GM18909 (cell line): ENCODE results near the gene ZFAND5.

Experiments used
- ATAC-seq: cut with Tn5 transposase; IDR thresholded peaks from one replicate; pipeline ENCODE4 v1.9.1; 2021; ENCODE audit warnings: mild to moderate bottlenecking; ENCODE audit not compliant: unreplicated experiment, poor library complexity

The ZFAND5 gene, protein sequence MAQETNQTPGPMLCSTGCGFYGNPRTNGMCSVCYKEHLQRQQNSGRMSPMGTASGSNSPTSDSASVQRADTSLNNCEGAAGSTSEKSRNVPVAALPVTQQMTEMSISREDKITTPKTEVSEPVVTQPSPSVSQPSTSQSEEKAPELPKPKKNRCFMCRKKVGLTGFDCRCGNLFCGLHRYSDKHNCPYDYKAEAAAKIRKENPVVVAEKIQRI

DNA sequence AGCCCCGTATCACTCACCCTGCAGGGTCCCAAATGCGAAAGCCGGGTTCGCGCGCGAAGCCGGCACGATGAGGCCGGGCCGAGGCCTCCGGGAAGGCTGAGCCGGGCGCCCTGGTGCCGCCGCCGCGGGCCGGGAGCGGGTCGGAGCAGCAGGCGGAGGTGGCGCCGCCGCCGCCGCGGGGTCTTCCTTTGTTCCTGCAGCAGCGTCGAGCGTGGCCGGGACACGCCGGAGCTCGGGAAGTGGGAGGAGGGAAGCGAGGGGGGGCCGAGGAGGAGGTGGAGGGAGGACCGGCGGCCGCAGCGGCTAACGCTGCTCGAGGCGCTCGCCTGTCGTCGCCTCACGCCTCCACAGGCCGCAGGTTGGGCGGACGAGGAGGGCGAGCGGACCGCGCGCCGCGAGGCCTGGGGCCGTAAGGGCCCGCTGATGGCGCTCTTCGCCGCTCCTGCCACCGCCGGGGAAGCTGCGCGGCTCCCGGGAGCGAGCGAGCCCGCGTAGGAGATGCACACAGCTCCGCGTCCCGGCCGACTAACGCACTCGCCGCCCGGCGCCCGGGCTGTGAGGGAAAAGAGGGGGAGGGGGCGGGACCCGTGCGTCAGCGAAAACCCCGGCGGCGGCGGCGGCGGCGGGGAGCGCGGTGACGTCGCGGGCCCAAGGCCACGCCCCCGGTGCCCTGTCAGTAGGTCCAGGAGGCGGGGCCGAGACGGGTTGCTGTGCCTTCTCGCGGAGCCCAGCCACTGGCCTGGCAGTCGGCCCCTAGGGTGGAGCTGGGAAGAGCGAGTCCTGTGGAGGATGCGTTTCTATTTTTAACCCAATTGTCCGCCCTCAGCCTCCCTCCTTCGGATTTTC, at the start of gene ZFAND5:
ZFAND5 (minus strand) TSS at position 530 of the 846 bp plus-strand sequence. CDS start 4,430 bp downstream, outside the sequence.
- ATAC-seq, result peak; percentile 89

DNA sequence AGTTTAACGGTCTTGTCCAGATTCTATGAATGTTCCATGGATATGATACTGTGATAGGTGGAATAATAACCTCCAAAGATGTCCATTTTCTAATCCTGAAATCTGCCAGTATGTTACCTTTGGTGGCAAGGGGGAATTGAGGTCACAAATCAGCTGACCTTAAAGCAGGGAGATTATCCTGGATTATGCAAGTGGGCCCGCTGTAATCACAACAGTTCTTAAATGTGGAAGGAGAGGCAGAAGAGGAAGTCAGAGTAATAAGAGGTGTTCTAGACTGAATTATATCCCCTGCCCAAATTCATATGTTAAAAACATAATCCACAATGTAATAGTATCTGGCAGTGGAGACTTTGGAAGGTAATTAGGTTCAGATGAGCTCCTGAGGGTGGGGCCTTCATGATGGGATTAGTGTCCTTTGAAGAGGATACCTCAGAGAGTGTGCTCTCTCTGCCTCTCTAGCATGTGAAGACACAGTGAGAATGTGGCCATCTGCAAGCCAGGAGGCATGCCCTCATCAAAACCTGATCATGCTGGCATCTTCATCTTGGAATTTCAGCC, 47.6 kb upstream of the ZFAND5 start:
- ATAC-seq, result no peak

DNA sequence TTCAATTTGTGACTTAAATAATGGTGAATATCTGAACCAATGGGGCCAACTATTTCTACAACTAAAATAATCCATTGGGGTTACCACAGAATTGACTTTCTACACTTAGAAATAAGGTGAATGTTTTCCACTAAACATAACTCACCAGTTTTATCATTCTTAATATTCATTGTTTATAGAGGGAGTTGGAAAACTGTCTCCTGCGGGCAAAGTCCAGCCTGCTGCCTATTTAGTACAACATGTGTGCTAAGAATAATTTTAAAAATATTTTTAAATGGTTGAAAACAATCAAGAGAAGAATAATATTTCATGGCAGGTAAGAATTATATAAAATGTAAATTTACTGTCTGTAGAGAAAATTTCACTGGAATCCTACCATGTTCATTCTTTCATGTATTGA, 45.2 kb upstream of the ZFAND5 start:
- no peak for ATAC-seq

DNA sequence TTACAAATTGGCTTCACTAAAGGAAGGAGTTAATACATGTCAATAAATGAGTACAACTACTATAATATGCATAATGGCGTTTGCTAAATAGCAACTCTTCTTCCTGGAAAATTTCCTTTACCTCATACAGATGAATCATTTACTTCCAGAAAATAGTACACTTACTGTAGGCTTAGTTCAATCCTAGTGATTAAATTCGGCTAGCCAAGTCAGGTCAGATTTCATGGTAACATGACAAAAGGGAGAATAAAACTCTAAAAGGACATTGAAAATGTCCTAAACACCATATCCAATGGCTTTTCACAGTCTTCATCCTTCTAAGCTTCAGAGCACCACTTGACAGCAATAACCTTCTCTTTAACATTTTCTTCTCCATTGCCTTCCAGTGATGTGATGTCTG, 42.1 kb upstream of the ZFAND5 start:
- ATAC-seq, result no peak

DNA sequence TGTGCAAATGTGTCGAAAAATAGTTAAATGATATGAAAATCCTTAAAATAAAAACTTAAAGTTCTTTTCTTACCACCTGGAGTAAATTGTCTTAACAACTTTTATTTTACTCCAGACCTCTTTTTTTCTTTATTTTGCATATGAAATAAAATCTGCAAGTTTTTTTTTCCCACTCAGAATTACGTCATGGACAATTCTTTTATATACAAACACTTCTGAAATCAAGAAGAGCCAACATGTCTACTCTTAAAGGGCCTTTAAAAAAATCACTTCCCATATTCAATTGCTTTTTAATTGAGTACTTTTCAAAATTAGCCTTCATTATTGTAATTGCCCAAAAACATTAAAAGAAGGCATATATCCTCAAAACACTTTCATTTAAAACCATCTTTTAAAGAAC, 37.7 kb upstream of the ZFAND5 start:
- no peak for ATAC-seq

DNA sequence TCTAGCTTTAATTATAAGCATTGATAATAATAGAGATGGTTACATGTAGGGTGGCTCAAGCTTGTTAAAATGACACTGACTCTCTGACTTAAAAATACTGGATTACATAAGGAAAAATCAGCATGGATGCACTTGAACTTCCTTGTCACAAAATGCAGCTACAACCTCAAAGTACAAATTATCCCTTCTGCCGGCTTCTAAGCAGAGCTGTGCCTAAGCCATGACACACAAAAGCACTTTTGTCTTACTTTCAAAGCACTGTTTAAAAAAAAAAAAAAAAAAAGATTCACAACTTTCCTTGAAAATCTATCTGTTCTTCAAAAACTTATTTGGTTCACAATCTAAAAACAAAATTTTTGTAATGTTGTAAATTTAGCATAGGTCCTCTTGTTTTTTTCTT, 36.4 kb upstream of the ZFAND5 start:
- ATAC-seq, result no peak

DNA sequence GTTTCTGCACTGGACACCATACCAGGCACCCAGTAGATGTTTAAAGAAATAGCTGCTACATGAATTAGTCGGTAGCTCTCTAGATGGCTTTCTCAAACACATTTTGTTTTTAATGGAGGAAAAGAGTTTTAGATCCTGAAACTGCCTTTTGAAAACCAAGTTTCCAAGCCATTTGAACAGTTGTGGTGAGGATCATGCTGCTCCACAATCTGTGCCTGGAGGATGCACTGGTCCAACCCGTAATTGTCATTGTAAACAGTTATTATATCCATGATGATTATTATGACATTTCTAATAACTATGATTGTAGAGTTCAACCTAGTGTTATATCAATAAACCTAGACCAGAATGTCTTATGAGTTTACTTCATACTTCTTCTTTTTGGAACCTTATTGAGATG, 35.9 kb upstream of the ZFAND5 start:
- ATAC-seq, result no peak

DNA sequence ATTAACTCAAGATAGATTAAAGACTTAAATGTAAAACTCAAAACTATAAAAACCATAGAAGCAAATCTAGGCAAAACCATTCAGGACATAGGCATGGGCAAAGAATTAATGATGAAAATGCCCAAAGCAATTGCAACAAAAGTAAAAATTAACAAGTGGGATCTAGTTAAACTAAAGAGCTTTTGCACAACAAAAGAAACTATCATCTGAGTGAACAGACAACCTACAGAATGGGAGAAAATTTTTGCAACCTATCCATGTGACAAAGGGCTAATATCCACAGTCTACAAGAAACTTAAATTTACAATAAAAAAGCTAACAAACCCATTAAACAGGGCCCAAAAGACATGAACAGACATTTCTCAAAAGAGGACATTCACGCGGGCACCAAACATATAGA, 34.4 kb upstream of the ZFAND5 start:
- ATAC-seq, result no peak

DNA sequence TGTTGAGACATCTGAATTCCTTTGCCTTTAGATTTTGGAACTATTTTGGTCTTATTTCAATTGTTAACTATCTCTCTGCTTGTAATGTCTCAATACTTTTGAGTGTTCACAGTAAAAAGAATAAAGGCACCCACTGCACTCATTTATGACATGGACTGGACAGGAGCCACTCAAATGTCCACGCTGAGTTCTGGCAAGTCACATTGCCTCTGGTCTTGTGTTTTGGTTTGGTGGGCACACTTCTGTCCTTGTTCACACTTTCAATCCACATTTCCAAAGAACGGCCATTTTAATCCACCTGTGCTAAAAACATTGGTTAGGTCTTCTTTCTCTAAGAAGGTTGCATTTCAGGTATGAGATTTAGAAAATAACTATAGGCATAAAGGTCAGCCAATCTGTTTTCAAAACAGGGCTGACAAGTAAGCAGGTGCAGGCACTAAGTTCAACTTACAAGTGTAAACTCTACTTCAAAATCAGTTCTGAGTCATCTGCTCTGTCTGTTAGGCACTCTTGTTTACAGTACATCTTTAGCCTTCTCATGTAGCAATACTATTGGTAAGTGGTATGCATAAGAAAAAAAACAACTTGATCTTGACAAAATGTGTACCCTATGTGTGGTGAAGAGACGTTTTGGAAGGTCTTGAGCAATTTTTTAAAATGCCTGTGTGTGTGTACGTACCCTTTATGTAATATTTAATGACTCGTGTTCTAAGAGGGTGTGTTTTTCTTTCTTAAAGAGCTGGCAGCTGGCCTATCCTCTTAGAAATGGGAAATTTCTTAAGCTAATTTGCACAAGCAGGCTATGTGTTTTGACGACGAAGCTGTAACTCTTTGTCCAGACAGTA, 31.5 kb upstream of the ZFAND5 start:
- ATAC-seq, result no peak

DNA sequence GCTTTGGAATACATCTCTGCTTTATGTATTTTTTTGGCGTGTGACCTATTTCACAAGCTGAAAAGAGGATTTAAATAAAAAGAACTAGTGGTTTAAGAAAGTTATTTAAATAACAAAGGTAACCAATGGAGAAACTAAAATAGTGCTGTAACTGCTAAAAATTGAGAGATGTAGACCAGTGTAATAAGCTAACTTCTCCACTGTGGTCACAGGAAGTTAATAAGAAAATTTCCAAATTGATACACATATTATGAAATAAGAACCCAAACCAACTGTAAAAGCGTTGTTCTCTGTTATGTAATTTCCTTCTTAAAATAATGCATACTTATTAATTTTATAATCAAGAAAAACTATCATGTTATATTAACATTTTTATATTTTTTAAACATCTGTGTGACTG, 29.1 kb upstream of the ZFAND5 start:
- ATAC-seq, result no peak

DNA sequence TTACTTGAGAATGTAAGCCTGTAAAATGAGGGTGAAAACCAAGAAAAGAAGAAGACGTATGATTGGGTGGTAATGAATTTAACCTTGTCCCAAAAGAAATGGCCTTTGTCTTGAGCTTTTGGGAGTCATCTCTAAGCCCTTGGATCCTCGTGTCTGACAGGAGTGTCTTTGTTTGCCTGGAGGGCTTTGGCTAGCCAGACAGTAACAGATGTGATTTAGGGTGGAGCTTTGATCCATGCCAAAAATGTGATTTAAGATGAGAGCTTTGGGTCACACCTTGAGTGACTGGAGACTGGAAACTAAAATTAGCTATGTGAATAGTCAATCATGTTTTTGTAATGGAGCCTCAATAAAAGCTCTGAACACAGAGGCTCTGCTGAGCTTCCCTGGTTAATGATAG, 25.9 kb upstream of the ZFAND5 start:
- no peak for ATAC-seq

DNA sequence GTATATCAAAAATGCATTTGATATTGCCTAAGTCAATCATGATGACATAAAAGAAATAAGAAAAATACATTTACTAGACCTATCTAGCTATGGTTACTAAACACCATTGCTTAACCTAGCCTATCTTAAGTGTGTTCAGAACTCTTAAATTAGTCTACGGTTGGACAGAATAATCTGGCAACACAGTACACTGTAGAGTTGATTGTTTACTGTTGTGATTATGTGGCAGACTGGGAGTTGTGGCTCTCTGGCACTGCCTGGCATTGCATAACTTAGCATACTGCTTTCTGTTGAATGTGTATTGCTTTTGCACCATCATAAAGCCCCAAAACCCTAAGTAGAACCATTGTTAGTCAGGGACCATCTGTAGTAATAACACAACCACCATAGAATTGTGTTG, 21.2 kb upstream of the ZFAND5 start:
- no peak for ATAC-seq

DNA sequence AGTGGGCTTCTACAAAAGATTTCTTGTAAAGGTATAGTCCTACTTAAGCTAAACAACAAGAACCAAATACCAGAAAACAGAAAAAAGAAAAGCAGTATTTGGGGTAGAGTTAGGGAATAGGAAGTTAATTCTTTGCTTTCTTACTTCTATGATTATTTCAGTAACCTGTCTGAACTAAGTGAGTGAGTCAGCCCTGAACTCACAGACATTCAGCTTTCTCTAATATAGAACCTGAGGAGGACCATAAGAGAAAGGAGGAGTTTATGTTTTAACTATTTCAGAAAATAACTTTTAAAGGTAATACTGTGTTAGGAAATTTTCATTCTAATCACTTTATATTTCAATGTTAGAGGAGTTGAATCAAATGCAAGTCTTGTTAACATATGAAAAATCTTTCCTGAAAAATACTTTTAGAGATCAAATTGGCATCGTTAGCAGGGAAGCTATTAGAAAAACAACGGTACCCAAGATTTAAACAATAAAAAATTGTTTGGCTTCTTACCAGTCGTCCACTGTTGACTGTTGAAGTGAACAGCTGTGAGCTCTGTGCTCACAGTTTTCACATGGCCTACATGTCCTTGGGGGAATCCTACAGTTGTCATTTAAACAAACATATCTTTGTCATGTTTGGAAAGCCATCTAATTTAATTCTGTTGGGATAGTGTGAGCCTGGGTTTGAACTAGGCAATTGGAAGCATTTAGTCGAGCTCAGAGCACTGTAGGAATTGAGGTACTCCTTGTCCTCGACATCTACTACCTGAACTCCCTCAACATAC, 19.9 kb upstream of the ZFAND5 start:
- no peak for ATAC-seq

DNA sequence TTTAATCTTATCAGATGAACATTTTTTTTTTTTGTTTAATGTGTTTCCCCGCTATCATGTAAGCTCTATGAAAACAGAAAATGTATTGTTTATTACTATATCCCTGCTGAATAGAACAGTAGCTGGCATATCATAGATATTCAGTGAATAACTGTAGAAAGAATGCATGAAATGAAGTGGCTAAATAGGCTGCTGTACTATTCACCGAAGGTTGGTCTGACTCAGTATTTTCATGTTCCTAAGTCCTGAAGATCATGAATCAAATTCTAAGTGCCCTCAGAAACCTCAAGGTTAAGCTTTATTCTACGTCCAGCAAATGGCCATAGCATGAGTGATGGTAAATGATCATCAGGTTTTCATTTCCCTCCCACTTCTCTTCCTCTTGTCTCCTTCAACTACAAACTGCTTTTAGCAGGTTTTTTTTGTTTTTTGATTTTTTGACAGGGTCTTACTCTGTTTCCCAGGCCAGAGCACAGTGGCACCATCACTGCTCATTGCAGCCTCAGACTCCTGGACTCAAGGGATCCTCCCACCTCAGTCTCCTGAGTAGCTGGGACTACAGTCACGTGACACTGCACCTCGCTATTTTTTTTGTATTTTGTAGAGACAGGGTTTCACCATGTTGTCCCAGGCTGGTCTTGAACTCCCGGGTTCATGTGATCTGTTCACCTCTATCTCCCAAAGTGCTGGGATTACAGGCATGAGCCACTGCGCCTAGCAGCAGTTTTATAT, 19.1 kb upstream of the ZFAND5 start:
- ATAC-seq, result no peak

DNA sequence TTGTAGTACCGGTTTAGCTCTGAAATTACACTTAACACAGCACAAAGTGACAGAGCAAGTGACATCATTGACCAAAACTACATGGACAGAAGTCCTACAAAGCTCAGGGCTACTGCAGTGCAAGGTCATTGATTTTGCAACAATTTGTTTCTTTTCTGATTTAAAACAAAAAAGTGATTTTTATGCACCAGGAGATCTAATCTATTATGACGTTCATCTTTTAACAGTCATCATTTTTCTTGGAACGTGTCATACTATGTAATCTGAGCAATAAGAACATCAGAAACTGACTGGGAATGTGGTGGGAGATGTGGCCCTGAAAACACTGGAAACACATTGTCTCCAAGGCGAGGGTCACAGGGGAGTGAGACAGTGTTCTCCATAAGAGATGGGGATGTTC, 17.4 kb upstream of the ZFAND5 start:
- no peak for ATAC-seq

DNA sequence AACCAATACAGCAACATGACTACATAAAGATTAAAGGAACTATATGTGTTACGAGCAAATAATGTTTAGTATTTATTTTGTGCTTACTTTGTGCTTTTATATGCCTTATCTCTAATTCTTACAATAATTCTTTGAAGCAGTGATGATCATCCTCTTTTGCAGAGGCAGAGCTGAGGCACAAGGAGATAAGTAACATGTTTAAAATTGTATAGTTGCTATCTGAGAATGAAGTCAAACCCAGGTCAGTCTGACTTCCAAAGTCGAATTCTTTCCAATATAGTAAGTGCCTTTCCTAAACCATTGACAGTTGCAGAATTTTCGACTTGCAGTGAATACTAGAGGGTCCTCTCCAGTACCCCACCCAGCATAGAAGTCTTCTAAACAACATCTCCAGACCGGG, 12.0 kb upstream of the ZFAND5 start:
- ATAC-seq, result no peak

DNA sequence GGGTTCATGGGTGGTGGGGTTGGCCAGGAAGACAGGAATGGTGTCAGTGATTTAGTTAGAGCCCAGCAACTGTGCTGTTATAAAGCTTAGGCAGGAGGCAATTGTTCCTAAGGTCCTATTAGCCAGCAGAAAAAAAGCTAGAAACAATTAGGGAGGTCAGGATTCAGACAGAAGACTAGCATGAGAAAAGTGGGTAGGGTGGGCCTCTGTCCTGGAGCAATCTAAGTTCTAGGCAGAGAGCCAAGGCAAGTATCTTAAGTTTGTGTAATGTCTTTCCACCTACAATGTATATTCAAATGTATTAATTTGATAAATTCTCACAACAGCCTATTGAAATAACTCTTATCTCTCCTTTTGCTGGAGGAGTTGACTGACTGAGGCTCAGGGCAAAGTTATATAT, 6.1 kb upstream of the ZFAND5 start:
- no peak for ATAC-seq

DNA sequence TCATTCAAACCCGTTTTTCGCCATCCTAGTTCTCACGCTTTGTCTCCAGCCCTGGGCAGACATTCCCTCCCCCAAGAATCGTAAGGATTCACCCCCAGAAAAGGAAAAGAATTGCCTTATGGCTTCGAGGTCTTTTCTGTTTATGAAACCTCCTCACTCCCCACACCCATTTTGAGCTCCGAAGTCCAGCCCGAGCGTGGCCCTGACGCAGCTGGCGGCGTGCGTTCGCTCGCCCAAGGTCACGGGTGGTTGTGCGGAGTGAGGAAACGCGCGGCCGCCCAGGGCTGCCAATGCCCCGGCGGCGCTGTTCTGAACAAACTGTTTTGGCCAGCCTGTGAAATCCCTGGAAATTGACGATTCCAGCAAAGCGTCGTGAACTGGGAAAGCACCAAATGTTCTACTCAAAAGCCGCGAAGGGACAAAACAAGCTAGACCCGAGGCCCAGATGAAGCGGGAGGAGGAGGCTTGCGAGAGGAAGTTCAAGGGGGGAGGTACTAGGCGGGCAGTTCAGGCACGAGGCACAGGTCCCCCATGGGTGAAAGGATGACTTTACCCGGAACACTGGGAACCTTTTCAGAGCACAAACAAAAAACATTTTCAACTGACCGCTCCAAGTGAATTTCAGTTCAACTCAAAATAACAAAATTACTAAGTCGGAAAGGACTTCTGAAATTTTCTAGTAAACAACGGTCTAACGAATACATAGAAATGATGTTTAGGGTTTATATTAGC, 683 bp upstream of the ZFAND5 start:
- peak; percentile 49 for ATAC-seq
